Ascending aorta (tissue), 2 donors: ENCODE results near the gene ARAP1. TPM values are rescaled to one million over a fixed set of nuclear protein-coding genes. Genes with fewer than 3 reads are reported as not detected.

Experiments
- DNase-seq, 2 donors: peaks; one replicate each; pipeline ENCODE4 v3.0.0-alpha.2; 2019; ENCODE audit warnings: low spot score in 2 of 2
- H3K27ac ChIP-seq, 2 donors: fragments of 200-600 bp; sonication (generic); one replicate each; pipeline ENCODE4 v1.5.1; 2016 to 2017; ENCODE audit warnings: mild to moderate bottlenecking in 1 of 2
- H3K27me3 ChIP-seq: fragments of 200-600 bp; sonication (generic); one replicate; pipeline ENCODE4 v1.5.1; 2017
- H3K36me3 ChIP-seq, 2 donors: fragments of 200-600 bp; sonication (generic); one replicate each; pipeline ENCODE4 v1.5.1; 2016
- H3K4me1 ChIP-seq, 2 donors: fragments of 200-600 bp; sonication (generic); one replicate each; pipeline ENCODE4 v1.5.1; 2016 to 2017; ENCODE audit warnings: mild to moderate bottlenecking in 1 of 2
- H3K4me3 ChIP-seq, 2 donors: fragments of 200-600 bp; sonication (generic); one replicate each; pipeline ENCODE4 v1.5.1; 2016 to 2017; ENCODE audit warnings: mild to moderate bottlenecking in 1 of 2
- H3K9me3 ChIP-seq, 2 donors: fragments of 200-600 bp; sonication (generic); one replicate each; pipeline ENCODE4 v1.5.1; 2016
- CTCF ChIP-seq, 3 experiments: fragments of 200-600 bp in 2 of 3; fragments of 450-650 bp in 1 of 3; sonication (generic) in 2 of 3; IDR thresholded peaks; one replicate each; pipeline ENCODE4 v1.5.1; 2016 to 2019; ENCODE audit warnings: antibody characterized with exemption in 3 of 3, mild to moderate bottlenecking in 1 of 3, moderate library complexity in 1 of 3
- intact Hi-C: fragments of 100-400 bp; cut with DNase I; formaldehyde crosslinking; loops from one replicate; pipeline ENCODE4 v1.15.1; 2023
- total RNA-seq: library from RNA; depleted of rRNA; stranded (reverse); fragments of >200 nt; gene quantifications from one replicate; pipeline ENCODE4 v1.1.0, GENCODE V29; 2016

ARAP1 gene
- total RNA-seq, 1 donor from 2014 or later, result 238 TPM

GRCh38 chr11:72661486-72661885, 90.7 kb downstream of the ARAP1 start:
- Histone ChIP-seq H3K36me3 (no peaks in the 10 kb centered on the region), H3K4me1 (no peaks in the 10 kb centered on the region), H3K9me3 (no peaks in the 10 kb centered on the region), H3K27ac (no peak overlapping the region), H3K4me3 (no peak overlapping the region), H3K27me3 (no peaks in the 10 kb centered on the region)
- TF ChIP-seq CTCF (IDR thresholded peaks at IDR 0.05), result no peak
- intact Hi-C loops, result no loop called here
- DNase-seq, result no peak

- Histone ChIP-seq H3K9me3 (no peaks in the 10 kb centered on the region), H3K27ac (no peak overlapping the region), H3K4me3 (no peak overlapping the region), H3K4me1 (no peaks in the 10 kb centered on the region), H3K27me3 (no peaks in the 10 kb centered on the region), H3K36me3 (no peaks in the 10 kb centered on the region)
- intact Hi-C loops, result no loop called here
- no peak for DNase-seq
- no peak for TF ChIP-seq CTCF (IDR thresholded peaks at IDR 0.05)
Observed at GRCh38 chr11:72658989-72659640, 93.1 kb downstream of the ARAP1 start.

- intact Hi-C loops, result no loop called here
- TF ChIP-seq CTCF (IDR thresholded peaks at IDR 0.05), result no peak
Observed at GRCh38 chr11:72657411-72658100, 94.7 kb downstream of the ARAP1 start.

GRCh38 chr11:72655896-72656464, 96.2 kb downstream of the ARAP1 start:
- DNase-seq, result no peak
- intact Hi-C loops, result no loop called here
- Histone ChIP-seq H3K4me1 (no peaks in the 10 kb centered on the region), H3K27ac (no peak overlapping the region), H3K36me3 (no peaks in the 10 kb centered on the region), H3K27me3 (no peaks in the 10 kb centered on the region), H3K4me3 (no peak overlapping the region), H3K9me3 (no peaks in the 10 kb centered on the region)
- no peak for TF ChIP-seq CTCF (IDR thresholded peaks at IDR 0.05)

More at GRCh38 chr11:72657411-72658100, 94.7 kb downstream of the ARAP1 start:
- Histone ChIP-seq H3K27me3 (no peaks in the 10 kb centered on the region), H3K4me3 (no peak overlapping the region), H3K36me3 (no peaks in the 10 kb centered on the region), H3K27ac (no peak overlapping the region), H3K4me1 (no peaks in the 10 kb centered on the region), H3K9me3 (no peaks in the 10 kb centered on the region)
- no peak for DNase-seq

GRCh38 chr11:72655014-72655413, 97.2 kb downstream of the ARAP1 start:
- DNase-seq, result no peak
- H3K4me3 ChIP-seq, result no peak overlapping the region
- no peak overlapping the region for H3K27ac ChIP-seq
- H3K36me3 ChIP-seq, result no peaks in the 10 kb centered on the region
- intact Hi-C loops, result no loop called here
- H3K9me3 ChIP-seq, result no peaks in the 10 kb centered on the region
- no peaks in the 10 kb centered on the region for H3K4me1 ChIP-seq
- H3K27me3 ChIP-seq, result no peaks in the 10 kb centered on the region
- TF ChIP-seq CTCF (IDR thresholded peaks at IDR 0.05), result no peak
